Kidney (tissue), 14 donors: Measurements from ENCODE around the gene KRT2. TPM values are rescaled to one million over a fixed set of nuclear protein-coding genes. Genes with fewer than 3 reads are reported as not detected.

Experiments
- DNase-seq, 5 donors: peaks; one replicate each; pipeline ENCODE4 v3.0.0-alpha.2; 2013 to 2020
- FAIRE-seq: peaks from 2 replicates; lab custom pipeline; 2012; peaks lifted over from hg19 to GRCh38; lab: Jason Lieb, UNC
- H3K27ac ChIP-seq, 2 donors: one replicate each; pipeline ENCODE4 v1.7.0; 2013; ENCODE audit warnings: low read depth in 2 of 2, low read length in 2 of 2, inconsistent platforms in 1 of 2
- H3K27me3 ChIP-seq: one replicate; pipeline ENCODE4 v1.7.1; 2013; ENCODE audit warnings: low read length, inconsistent platforms; ENCODE audit not compliant: control insufficient read depth, insufficient read depth
- H3K36me3 ChIP-seq, 3 donors: one replicate each; pipeline versions ENCODE4 v1.7.0 to v1.7.1; 2013; ENCODE audit warnings: low read length in 3 of 3, control low read depth in 1 of 3, inconsistent platforms in 1 of 3; ENCODE audit not compliant: insufficient read depth in 3 of 3, control insufficient read depth in 2 of 3
- H3K4me1 ChIP-seq, 3 donors: one replicate each; pipeline versions ENCODE4 v1.7.0 to v1.7.1; 2013; ENCODE audit warnings: low read length in 3 of 3, inconsistent platforms in 1 of 3, low read depth in 1 of 3; ENCODE audit not compliant: control insufficient read depth in 2 of 3, insufficient read depth in 2 of 3
- H3K4me3 ChIP-seq, 3 donors: one replicate each; pipeline versions ENCODE4 v1.7.0 to v1.8.1; 2013; ENCODE audit warnings: low read length in 3 of 3, control low read depth in 1 of 3, inconsistent platforms in 1 of 3
- H3K9ac ChIP-seq, 3 donors: one replicate each; pipeline versions ENCODE4 v1.7.0 to v1.7.1; 2013; ENCODE audit warnings: low read length in 3 of 3, control low read depth in 1 of 3, inconsistent platforms in 1 of 3
- H3K9me3 ChIP-seq, 3 donors: one replicate each; pipeline versions ENCODE4 v1.7.0 to v1.7.1; 2013; ENCODE audit warnings: low read length in 3 of 3, control low read depth in 1 of 3, inconsistent platforms in 1 of 3; ENCODE audit not compliant: control insufficient read depth in 2 of 3, insufficient read depth in 1 of 3
- CTCF ChIP-seq: IDR thresholded peaks from 3 replicates; pipeline ENCODE4 v1.5.1; 2012; ENCODE audit warnings: mild to moderate bottlenecking, moderate library complexity, borderline replicate concordance; ENCODE audit not compliant: insufficient read depth; ENCODE audit errors: extremely low read depth
- intact Hi-C: fragments of 100-400 bp; cut with DNase I; formaldehyde crosslinking; loops from one replicate; pipeline ENCODE4 v1.11.1; 2022
- polyA plus RNA-seq: library from polyadenylated mRNA; stranded (reverse); fragments of 350-450 nt; fragmentation: Illumina TruSeq; extraction: RNeasy Lipid Tissue Mini Kit (QIAGEN cat#74804); gene quantifications from one replicate; pipeline ENCODE4 v1.2.3, GENCODE V29; 2014; ENCODE audit warnings: low read depth, low replicate concordance; ENCODE audit not compliant: insufficient read depth
- total RNA-seq: library from RNA; stranded (reverse); fragmentation: NEBNext Ultra II Directional; extraction: Animal tissue kit (Norgen Biotek cat#: 25700); gene quantifications from one replicate; pipeline ENCODE4 v1.2.1, GENCODE V29; 2021
- donor health status: control.
- donor health status: control.
- donor health status: control.
- donor health status: control.
- donor health status: control.
- donor health status: DM: yes; HTN: yes; CAD: no.
- donor health status: Normal renal cell carcinoma (clear cell type).

The KRT2 gene
- total and polyA plus RNA-seq, 2 donors from 2014 or later = not detected

- Histone ChIP-seq H3K36me3 (no peaks in the 10 kb centered on the region), H3K4me1 (no peaks in the 10 kb centered on the region), H3K9me3 (no peaks in the 10 kb centered on the region), H3K4me3 (no peak overlapping the region), H3K9ac (no peak overlapping the region), H3K27ac (no peak overlapping the region), H3K27me3 (no peaks in the 10 kb centered on the region)
- FAIRE-seq = no peak
- peak in 2 of 5 donors; percentile 6 for DNase-seq
- no peak for TF ChIP-seq CTCF
- intact Hi-C loops = no loop called here
Observed at GRCh38 chr12:52631264-52631663, 20.7 kb downstream of the KRT2 start.

DNA sequence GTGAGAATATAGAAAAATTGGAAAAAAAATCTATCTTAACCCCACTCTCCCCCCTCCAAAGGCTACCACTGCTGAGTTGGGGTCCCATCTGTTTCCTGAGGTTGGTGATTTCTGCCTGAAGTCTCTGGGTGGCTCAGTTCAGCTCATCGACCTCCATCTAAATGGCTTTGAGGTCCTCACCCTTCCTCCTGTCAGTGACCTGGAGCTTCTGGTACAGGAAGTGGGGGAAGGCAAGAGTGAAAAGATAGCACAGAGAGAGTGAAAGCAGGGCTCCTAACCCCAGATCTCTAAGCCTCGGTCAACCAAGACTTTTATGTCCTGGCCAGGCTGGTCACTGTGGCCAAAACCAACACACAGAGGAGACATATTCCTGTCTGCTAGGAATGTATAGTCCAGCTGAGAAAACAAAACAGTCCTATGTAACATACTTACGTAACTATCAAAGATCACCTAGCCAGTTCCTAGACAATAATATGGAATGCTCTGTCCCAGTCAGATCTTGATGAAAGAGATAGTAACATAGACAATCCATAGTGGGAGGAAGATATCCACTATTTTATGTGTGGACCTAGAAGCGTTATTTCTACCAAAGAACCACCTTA, 21.3 kb downstream of the KRT2 start:
- no peak for TF ChIP-seq CTCF
- Histone ChIP-seq H3K4me1 (no peaks in the 10 kb centered on the region), H3K27me3 (no peaks in the 10 kb centered on the region), H3K27ac (no peak overlapping the region), H3K36me3 (no peaks in the 10 kb centered on the region), H3K9me3 (no peaks in the 10 kb centered on the region), H3K9ac (no peak overlapping the region), H3K4me3 (no peak overlapping the region)
- FAIRE-seq = no peak
- intact Hi-C loops = no loop called here
- DNase-seq = peak in 1 of 5 donors; percentile 2

DNA sequence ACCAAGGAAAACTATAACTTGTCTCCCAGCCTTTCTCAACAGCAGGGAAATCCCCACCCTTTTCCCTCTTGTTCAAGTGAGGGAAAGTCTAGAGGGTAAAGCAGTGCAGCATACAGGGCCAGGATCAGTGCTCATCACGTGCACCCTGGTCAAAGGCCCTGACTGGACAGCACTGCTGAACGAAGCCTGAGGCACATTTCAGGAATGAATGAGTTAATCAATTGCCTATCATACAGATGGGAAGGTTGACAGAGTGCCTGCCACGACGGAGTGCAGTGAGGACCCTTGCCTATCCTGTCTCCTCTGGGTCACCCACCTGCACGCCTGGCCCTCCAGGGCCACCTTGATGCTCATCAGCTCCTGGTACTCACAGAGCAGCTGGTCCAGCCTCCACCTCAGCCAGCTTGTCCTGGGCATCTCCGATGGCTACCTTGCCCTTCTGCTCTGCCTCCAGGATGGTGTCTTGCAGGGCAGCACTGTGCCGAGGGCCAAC, 22.0 kb downstream of the KRT2 start:
- TF ChIP-seq CTCF = no peak
- intact Hi-C loops = no loop called here
- Histone ChIP-seq H3K27ac (no peak overlapping the region), H3K27me3 (no peaks in the 10 kb centered on the region), H3K4me1 (no peaks in the 10 kb centered on the region), H3K4me3 (no peak overlapping the region), H3K9ac (no peak overlapping the region), H3K9me3 (no peaks in the 10 kb centered on the region), H3K36me3 (no peaks in the 10 kb centered on the region)
- FAIRE-seq = no peak
- peak in 2 of 5 donors; percentile 6 to 7 for DNase-seq
